AG04450 (cell line): ENCODE data around the gene MSMB. TPM values are rescaled to one million over a fixed set of nuclear protein-coding genes. Genes with fewer than 3 reads are reported as not detected.

ENCODE experiments used
- CTCF ChIA-PET: fragments of 300-600, 350-600 bp; formaldehyde crosslinking; extraction: SDS; loops from one replicate; lab custom pipeline; 2022; ENCODE audit warnings: antibody characterized with exemption, inconsistent platforms; lab: Charles Lee
- POLR2A ChIA-PET: fragments of 350-600 bp; formaldehyde crosslinking; extraction: SDS; loops from one replicate; lab custom pipeline; 2021; ENCODE audit warnings: antibody characterized with exemption, inconsistent platforms; lab: Yijun Ruan, JAX
- DNase-seq: peaks from one replicate; pipeline ENCODE4 v3.0.0-alpha.2; 2011; ENCODE audit warnings: low read depth, low spot score
- H3K27ac ChIP-seq: one replicate; pipeline ENCODE4 v1.5.1; 2012; ENCODE audit warnings: low read depth, low read length, control low read depth
- H3K27me3 ChIP-seq: one replicate; pipeline ENCODE4 v1.6.0; 2012; ENCODE audit warnings: low read length; ENCODE audit not compliant: control insufficient read depth, insufficient read depth
- H3K4me3 ChIP-seq: 2 replicates; pipeline ENCODE4 v1.5.1; 2011; ENCODE audit warnings: mild to moderate bottlenecking, low read depth, low read length, control low read depth
- H3K9me3 ChIP-seq: 2 replicates; pipeline ENCODE4 v1.5.1; 2012; ENCODE audit warnings: low read length; ENCODE audit not compliant: control insufficient read depth, insufficient read depth
- CTCF ChIP-seq: IDR thresholded peaks from 2 replicates; pipeline ENCODE4 v1.5.1; 2011; ENCODE audit warnings: low read depth, low read length, control low read depth, inconsistent platforms
- polyA plus RNA-seq: library from polyadenylated mRNA; depleted of rRNA; stranded (reverse); fragments of >200 nt; gene quantifications from 2 replicates; pipeline ENCODE4 v1.2.3, GENCODE V29; 2011

Gene MSMB
- polyA plus RNA-seq, 1 experiment = not detected

- ChIA-PET CTCF (interaction anchor here (2.0 kb wide), 1 partner anchor 8 kb away, joined by 6 read pairs; no protein-coding TSS in a partner anchor), POLR2A (no interaction called here)
- Histone ChIP-seq H3K4me3 (no peak overlapping the region), H3K27ac (no peak overlapping the region), H3K27me3 (no peaks in the 10 kb centered on the region), H3K9me3 (peaks cover 3% of the 10 kb centered on the region; the same call in 1 of the 2 replicates)
- no peak for TF ChIP-seq CTCF
- DNase-seq = no peak
These were observed 20.0 kb downstream of the MSMB start for GRCh38 chr10:46026106-46026505.

DNA sequence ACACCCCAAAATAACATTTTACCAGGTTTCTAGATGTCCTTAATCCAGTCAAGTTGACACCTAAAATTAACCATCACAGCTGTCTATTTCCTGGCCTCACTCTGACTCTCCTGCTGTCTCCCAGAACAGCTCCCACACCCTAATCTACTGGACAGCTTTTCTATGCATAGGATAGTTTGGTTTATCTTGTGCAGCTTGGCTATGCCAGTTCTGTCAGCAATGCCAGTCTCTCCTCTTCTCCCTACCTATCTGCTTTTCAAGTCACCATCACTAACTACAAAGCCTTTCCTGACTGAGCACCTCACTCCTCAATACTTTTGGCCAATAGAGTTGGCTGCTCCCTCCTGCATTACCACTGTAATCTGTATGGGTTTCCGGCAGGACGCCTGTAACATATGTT lies 20.7 kb downstream of the MSMB start:
- no peaks in the 10 kb centered on the region for H3K9me3 ChIP-seq
- ChIA-PET POLR2A (no interaction called here), CTCF (no interaction called here)
- no peaks in the 10 kb centered on the region for H3K27me3 ChIP-seq
- no peak for TF ChIP-seq CTCF
- DNase-seq = no peak
- H3K27ac ChIP-seq = no peak overlapping the region
- no peak overlapping the region for H3K4me3 ChIP-seq

DNA sequence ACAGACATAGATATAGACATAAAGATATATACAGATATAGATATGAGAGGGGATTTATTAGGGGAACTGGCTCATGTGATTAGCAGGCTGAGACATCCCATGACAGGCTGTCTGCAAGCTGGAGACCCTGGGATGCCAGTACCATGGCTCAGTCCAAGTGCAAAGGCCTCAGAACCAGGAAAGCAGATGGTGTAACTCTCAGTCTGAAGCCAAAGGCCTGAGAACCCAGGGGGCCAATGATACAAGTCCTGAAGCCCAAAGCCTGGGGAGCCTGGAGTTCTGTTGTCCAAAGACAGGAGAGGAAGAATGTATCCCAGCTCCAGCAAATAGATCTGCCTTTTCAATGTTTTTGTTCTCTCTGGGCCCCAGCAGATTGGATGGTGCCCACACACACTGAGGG lies 21.1 kb downstream of the MSMB start:
- no peak overlapping the region for H3K27ac ChIP-seq
- no peaks in the 10 kb centered on the region for H3K27me3 ChIP-seq
- CTCF ChIA-PET = interaction anchor here (0.9 kb wide), 1 partner anchor 9 kb away, joined by 3 read pairs; no protein-coding TSS in a partner anchor
- no peak for TF ChIP-seq CTCF
- POLR2A ChIA-PET = no interaction called here
- H3K4me3 ChIP-seq = no peak overlapping the region
- H3K9me3 ChIP-seq = no peaks in the 10 kb centered on the region
- no peak for DNase-seq

DNA sequence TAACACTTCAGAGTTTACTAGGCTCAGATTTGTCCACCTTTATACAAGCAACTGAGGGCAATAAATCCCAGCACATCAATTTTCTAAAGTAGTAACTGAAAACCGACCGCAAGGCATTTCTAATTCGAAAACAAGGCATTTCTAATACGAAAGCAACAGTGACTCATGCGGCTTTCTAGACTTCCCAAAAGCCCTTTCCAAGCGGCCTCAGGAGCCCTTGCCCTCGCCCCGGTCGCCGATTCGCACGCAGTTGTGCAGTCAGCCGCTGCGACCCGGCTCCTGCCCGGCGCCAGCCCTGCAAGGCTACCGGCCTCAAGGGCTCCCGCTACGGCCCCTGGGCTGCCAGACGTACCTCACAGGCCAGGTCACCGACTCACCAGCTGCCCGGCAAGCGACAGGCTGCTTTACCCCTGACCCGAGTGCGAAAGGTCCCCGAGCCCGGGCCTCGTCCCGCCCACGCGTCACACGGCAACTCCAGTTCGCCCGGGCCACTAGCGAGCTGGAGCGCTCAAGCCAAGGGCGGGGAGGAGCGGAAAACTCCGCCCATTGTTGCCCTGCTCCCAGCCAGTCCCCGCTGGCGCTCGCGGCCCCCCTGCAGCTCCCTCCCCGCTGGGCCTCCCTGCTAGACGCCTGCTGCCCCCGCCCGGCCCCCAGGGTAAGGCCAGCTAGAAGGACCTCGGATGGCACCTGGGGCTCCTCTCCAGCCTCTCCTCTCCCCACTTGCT lies 22.9 kb downstream of the MSMB start:
- no peak; the same call in 1 of the 2 replicates for TF ChIP-seq CTCF
- Histone ChIP-seq H3K4me3 (peak overlapping the region; percentile 78), H3K27me3 (no peaks in the 10 kb centered on the region), H3K27ac (peak overlapping the region; percentile 97), H3K9me3 (no peaks in the 10 kb centered on the region)
- DNase-seq = peak; percentile 61
- CTCF ChIA-PET = no interaction called here
- POLR2A ChIA-PET = interaction anchor here (1.1 kb wide), 2 partner anchors 14 to 17 kb away, joined by 4 read pairs; no protein-coding TSS in a partner anchor

DNA sequence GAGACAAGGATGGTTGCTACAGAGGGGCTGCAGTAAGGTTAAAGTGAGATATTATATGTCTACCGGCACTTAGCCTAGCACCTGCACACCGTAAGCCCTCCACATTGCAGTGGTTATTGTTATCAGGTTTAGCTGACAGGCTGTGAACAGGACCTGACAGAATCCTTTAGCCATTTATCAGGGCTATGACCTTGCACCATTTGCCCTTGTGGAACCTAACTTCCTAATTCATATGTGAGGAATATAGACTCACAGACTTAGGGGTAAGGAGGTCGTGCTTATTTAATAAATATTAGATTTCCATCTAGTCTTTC lies 25.8 kb downstream of the MSMB start:
- DNase-seq = no peak
- Histone ChIP-seq H3K9me3 (no peaks in the 10 kb centered on the region), H3K4me3 (no peak overlapping the region), H3K27ac (no peak overlapping the region), H3K27me3 (no peaks in the 10 kb centered on the region)
- CTCF ChIA-PET = interaction anchor here (2.8 kb wide), 1 partner anchor 15 kb away, joined by 8 read pairs; no protein-coding TSS in a partner anchor
- no peak for TF ChIP-seq CTCF
- POLR2A ChIA-PET = no interaction called here
